ENCODE results near the gene PCDHGA9. TPM values are rescaled to one million over a fixed set of nuclear protein-coding genes. Genes with fewer than 3 reads are reported as not detected.
"Not testable (repeated sequence)": the region's sequence is repeated elsewhere in the genome, so short reads cannot be mapped to it uniquely, and the experiment has no call there.

Gene PCDHGA9
- total RNA-seq, 1 donor from 2014 or later: 0.17 TPM

- intact Hi-C loops (cut with micrococcal nuclease): no loop called here
Measured at GRCh38 chr5:141382469-141383294, 19.9 kb upstream of the PCDHGA9 start, which contains the start of gene PCDHGA7. Gene PCDHGA7 (plus strand): TSS chr5:141382742. CDS start chr5:141382900, 158 bp downstream.

- intact Hi-C loops (cut with micrococcal nuclease): no loop called here
Measured at GRCh38 chr5:141383345-141383744, 19.2 kb upstream of the PCDHGA9 start.

GRCh38 chr5:141384471-141385267, 17.9 kb upstream of the PCDHGA9 start:
- intact Hi-C loops (cut with micrococcal nuclease): no loop called here

GRCh38 chr5:141387557-141388311, 14.8 kb upstream of the PCDHGA9 start, which contains the start of gene PCDHGB4:
Gene PCDHGB4 (plus strand): TSS chr5:141387698. CDS start chr5:141387885, 187 bp downstream.
- intact Hi-C loops (cut with micrococcal nuclease): not testable (repeated sequence)

GRCh38 chr5:141388661-141389060, 13.9 kb upstream of the PCDHGA9 start:
- intact Hi-C loops (cut with micrococcal nuclease): no loop called here

- intact Hi-C loops (cut with micrococcal nuclease): no loop called here
Measured at GRCh38 chr5:141389153-141390042, 13.2 kb upstream of the PCDHGA9 start.

- intact Hi-C loops (cut with micrococcal nuclease): no loop called here
Measured at GRCh38 chr5:141392429-141393198, 10.0 kb upstream of the PCDHGA9 start, which contains the start of gene PCDHGA8. Gene PCDHGA8 (plus strand): TSS chr5:141392633. CDS start chr5:141392814, 181 bp downstream.

- intact Hi-C loops (cut with micrococcal nuclease): no loop called here
Measured at GRCh38 chr5:141393267-141393666, 9.3 kb upstream of the PCDHGA9 start.

- intact Hi-C loops (cut with micrococcal nuclease): loop anchor here (5.0 kb wide), 1 partner anchor 32 kb away; the partner anchor contains the start of gene PCDHGA5
Measured at GRCh38 chr5:141394401-141395187, 8.0 kb upstream of the PCDHGA9 start.

GRCh38 chr5:141397756-141398551, 4.6 kb upstream of the PCDHGA9 start, which contains the start of gene PCDHGB5:
Gene PCDHGB5 (plus strand): TSS chr5:141397947. CDS start chr5:141398128, 181 bp downstream.
- intact Hi-C loops (cut with micrococcal nuclease): loop anchor here (5.0 kb wide), 1 partner anchor 36 kb away; the partner anchor contains the start of gene PCDHGA5

- intact Hi-C loops (cut with micrococcal nuclease): loop anchor here (5.0 kb wide), 1 partner anchor 36 kb away; the partner anchor contains the start of gene PCDHGA5
Measured at GRCh38 chr5:141398608-141399007, 4.0 kb upstream of the PCDHGA9 start.

GRCh38 chr5:141399555-141400258, 2.9 kb upstream of the PCDHGA9 start:
- intact Hi-C loops (cut with micrococcal nuclease): loop anchor here (5.0 to 10.0 kb wide), 2 partner anchors 37 to 165 kb away; partner anchors contain the start of gene PCDHGA5

- intact Hi-C loops (cut with micrococcal nuclease): loop anchor here (10.0 kb wide), 1 partner anchor 169 kb away; no protein-coding TSS in a partner anchor
Measured at GRCh38 chr5:141403387-141403786, 809 bp downstream of the PCDHGA9 start.

- intact Hi-C loops (cut with micrococcal nuclease): loop anchor here (1.0 to 10.0 kb wide), 2 partner anchors 156 to 173 kb away; no protein-coding TSS in a partner anchor
Measured at GRCh38 chr5:141407790-141408505, 5.4 kb downstream of the PCDHGA9 start, which contains the start of gene PCDHGB6. Gene PCDHGB6 (plus strand): TSS chr5:141408021. CDS start chr5:141408203, 182 bp downstream.

GRCh38 chr5:141409598-141410306, 7.2 kb downstream of the PCDHGA9 start:
- intact Hi-C loops (cut with micrococcal nuclease): loop anchor here (1.0 to 10.0 kb wide), 3 partner anchors 47 to 175 kb away; partner anchors contain the start of gene PCDHGA5

Measured in T-helper 1 cell treated with Interleukin-12 subunit alpha and Interleukin-12 subunit beta and Interleukin-4 antibody, amounts not matched to agents 30 ng/mL and 1 ng/mL, for 36 hours (primary cell).